Raji (cell line): ENCODE results near the gene BRD2.
A peak's percentile ranks its signal among the peaks of the same experiment; 100 is the strongest.

Experiments used
- POLR2A ChIP-seq: IDR thresholded peaks from 2 replicates; pipeline ENCODE4 v1.6.1; 2011; ENCODE audit warnings: low read depth, low read length, control low read depth; ENCODE audit not compliant: insufficient read depth

The BRD2 gene

DNA sequence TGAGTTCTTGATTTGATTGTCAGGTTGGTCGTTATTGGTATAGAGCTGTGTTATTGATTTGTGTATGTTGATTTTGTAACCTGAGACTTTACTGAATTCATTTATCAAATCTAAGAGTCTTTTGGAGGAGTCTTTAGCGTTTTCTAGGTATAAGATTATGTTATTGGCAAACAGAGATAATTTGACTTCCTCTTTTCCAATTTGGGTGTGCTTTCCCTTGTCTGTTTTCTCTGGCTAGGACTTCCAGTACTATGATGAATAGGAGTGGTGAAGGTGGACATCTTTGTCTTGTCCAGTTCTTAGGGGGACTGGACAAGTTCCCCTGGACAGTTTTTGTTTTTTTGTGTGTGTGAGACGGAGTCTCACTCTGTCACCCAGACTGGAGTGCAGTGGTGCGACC lies 23.6 kb downstream of the BRD2 start:
- no peak for TF ChIP-seq POLR2A

DNA sequence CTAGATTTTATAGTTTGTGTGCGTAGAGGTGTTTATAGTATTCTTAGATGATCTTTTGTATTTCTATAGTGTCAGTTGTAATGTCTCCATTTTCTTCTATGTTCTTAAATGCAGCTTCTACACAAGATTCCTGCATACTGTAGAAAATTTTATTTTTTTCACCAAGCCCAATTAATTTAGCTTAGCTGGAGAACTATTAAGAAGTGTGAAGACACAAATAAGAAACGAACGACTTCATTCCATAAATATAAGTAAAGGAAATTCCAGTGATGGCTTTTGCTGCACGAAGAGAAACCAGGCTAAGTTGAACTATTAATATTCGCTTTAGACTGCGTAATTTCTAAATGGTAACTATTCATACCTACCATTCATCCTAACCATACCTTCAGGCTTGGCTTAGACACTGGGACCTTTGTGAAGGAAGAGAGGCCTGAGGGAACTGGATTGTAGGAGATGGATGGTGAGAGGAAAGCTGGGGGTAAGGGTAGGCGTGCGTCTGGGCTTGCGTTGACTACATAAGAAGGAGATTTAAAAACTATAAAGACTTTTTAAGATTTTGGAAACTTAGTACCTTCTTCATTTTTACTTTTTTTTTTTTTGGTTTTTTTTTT lies 25.1 kb downstream of the BRD2 start:
- no peak for TF ChIP-seq POLR2A

DNA sequence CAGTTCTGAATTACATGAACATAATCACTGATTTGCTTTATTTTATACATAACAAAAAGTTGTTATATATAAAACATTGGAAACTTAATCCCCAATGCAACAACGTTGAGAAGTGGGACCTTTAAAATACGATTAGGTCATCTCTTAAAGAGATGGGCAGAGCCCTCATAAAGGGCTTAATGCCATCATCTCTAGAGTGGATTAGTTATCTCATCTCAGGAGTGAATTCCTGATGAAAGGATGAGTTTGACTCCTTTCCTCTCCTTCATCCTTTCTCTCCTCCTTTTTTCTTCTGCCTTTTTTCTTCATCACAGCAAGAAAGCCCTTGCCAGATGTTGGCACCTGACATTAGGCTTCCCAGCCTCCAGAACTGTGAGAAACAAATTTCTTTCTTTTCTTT lies 27.1 kb downstream of the BRD2 start:
- no peak for TF ChIP-seq POLR2A

DNA sequence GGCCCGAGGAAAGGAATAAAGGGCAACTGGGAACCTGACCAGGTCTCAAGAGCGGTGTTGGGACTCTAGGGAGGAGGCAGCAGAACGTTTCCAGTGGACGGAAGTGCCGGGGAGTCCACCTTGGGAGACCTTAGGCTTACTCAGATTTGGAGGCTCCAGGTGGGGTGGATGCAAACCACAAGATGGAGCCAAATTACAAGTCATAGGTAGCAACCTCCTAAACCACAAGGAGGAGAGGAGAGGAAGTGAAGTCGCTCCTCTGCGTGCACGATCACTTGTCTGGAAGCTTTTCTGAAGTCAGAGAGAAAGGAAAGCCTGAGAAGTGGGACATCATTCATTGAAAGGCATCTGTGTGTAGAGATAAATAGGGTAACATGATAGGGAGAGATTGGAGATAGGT lies 31.7 kb downstream of the BRD2 start:
- no peak for TF ChIP-seq POLR2A

DNA sequence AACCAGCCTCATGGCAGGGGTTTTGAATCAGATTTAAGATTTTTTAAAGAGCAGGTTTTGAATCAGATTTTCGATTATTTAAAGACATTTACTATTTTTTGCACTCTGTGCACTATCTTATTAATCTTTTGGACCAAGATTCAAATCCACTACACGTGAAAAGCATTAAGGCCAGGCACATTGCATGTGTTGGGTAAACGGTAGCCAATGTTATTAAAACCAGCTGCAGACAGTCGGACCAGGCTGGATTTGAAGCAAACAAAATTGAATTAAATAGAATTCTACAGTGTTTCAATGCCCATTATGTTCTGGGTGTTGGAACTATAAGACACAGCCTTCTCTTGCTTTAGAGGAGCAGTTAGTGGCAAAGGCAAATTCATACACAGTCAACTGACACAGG lies 33.3 kb downstream of the BRD2 start:
- TF ChIP-seq POLR2A = no peak

DNA sequence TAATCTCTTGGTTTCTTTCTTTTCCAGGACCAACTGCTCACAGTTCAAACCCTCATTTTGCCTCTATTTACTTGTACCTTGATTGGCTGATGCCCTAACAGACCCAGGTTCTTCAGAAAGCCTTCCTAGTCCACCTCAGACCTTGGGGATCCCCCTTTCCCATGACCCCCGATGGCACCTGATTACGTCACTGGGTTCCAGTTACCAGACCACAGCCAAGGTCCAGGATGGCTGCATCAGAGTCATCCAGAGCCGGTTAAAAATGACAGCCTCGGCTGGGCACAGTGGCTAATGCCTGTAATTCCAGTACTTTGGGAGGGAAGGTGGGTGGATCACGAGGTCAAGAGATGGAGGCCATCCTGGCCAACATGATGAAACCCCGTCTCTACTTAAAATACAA lies 36.5 kb downstream of the BRD2 start:
- no peak for TF ChIP-seq POLR2A

DNA sequence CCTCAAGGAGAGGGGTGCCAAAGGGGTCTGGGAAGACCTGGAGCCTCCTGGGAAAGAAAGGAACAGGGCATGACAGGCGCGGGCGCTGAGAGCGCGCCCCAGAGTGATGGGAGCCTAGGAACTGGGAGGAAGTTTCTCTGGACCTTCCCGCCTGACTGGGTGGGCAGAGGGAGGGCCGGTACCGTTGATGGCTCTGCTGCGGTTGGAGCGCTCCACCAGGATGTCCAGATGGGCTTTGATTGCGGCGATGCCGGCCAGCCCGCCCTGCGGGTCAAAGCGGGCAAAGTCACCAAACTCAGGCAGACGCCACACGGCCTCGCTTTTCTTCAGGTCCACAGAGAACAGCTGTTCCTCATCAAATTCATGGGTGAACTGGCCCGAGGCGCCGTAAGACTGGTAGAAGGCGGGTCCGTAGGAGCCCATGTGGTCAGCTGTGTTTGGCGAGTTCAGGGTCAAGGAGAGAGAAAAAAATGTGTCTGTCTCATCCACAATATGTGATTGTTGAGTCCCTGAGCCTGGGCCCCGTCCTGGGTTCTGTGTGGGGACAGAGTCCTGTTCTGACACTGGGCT lies 39.5 kb downstream of the BRD2 start:
- TF ChIP-seq POLR2A = no peak

DNA sequence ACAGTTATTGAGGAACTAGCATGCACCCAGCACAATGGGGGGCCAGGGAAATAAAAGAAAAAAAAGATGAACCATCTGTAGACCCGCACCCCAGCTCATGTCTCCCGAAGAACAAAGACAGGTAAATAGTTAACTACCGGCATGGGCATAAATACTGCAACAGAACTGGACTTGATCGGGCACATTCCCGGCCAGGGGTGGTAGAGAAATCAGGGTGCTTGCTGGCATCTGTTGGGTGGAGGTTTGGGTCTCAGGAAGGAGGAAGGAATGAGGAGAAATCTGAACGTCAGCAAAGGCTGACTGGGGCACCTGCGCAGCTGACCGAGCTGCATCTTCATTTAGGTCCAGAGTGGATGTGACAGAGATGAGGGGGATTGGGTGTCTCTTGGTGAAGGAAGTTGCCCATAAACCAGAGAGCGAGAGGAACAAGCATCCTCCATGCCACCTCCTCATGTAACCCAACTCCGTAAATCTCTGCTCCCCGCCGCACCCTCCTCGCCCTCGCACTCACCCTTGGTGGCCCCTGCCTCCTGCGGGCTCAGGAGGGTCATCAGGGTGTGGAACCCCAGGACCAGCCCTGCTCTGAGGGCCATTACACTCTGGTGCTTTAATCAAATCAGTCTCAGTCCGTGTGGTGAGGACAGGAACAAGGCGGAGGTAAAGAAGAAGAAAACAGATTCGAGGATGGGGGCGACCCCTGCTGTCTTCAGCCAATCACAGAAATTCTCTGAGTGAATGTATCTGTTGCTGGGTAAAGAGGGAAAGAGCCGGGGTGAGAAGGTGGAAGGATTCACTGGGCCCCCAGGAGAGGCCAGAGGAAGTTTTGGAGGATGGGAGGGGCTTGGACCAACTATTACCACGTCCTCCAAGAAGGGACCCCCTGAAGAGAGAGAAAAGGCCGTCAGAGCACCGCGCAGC lies 40.8 kb downstream of the BRD2 start, which contains the start of gene HLA-DOA:
HLA-DOA (minus strand) TSS at position 648 of the 918 bp plus-strand sequence.
- TF ChIP-seq POLR2A = peak; percentile 94

DNA sequence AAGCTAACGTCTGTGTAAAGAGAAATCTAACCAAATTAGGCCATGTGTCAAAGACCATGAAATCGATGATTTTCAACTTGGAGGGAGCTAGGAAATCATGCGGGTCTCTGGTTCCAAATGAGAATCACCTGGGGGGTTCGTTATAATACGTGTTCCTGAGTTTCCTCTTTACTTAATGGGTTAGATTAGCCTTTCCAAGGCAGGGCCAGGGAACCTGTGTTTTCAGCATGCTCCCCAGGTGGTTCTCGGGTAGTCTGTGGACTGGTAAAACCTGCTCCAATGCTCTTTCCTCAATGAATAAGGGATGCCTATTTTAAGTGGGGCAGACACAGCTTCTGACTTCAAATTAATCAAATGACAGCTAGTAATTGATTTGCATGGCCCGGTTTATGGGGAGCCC lies 42.0 kb downstream of the BRD2 start:
- TF ChIP-seq POLR2A = no peak

DNA sequence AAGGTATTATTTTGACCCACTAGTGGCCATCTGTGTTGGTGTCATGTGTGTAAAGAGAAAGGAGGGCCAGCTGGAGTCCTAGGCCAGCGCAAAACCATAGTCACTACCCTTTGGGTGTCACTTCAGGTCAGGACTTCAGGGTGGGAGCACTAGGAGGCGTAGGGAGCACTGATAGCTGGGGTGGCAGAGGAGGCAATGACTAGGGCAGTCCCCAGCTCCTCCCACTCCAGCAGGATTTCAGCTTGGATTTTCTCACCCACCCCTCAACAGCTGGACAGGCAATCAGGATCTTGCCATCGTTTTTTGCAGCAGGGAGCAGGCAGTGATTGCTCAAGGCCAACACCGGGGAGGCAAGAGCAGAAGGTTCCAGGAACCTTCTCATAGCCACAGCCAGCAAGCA lies 45.2 kb downstream of the BRD2 start:
- no peak for TF ChIP-seq POLR2A

DNA sequence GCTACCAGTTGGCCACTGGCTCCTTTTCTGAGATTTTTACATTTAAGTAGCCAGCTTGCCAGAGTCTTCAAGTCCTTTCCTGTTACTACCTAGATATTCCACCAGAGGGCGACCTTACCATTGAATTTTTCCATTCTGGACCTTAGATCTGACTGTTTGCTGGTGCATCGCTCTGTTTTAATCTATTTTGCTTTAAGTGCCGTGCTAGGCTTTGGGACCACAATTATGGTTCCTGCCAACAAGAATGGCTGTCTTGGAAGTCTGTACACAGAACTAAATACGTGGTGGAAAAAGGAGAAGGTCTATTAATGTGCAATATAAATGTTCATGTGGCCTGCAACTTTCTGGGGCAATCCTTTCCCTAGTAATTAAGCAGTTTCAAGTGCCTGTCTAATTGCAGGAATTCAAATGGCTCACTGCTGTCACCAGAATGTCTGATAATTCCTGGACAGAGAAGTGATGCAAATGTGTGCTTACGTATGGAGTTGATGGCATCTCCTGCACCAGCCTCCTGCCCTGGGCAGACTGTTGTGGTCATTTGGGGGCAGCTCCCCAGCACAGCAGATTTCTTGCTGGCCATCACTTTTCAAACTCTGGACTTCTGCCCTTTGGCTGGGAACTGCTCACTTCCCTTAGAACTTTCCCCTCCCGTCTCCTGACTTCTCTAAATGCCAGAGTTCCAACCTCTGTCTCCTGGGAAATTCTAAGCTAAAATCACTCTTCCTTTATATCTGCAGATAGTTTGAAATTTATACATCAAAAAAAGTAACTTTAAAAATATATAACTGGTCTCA lies 46.6 kb downstream of the BRD2 start:
- no peak for TF ChIP-seq POLR2A

DNA sequence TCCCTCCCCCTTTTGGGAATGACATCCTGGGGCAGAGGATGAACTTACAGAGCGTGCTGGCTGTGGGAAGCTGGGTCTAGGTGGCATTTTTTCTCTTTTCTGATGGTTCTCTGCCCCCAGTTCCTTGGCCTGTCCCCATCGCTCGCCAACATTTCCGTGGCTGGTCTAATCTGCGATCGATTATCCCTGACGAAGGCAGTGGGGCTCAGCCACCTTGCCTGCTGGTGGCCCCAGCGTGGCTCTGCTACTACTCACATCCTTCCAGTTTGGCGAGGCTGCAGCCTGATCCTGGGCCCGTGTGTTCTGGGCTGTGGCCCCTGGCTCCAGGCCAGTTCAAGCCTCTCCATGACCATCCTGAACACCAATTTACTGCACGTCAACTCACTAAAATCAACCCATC lies 47.4 kb downstream of the BRD2 start:
- no peak for TF ChIP-seq POLR2A

DNA sequence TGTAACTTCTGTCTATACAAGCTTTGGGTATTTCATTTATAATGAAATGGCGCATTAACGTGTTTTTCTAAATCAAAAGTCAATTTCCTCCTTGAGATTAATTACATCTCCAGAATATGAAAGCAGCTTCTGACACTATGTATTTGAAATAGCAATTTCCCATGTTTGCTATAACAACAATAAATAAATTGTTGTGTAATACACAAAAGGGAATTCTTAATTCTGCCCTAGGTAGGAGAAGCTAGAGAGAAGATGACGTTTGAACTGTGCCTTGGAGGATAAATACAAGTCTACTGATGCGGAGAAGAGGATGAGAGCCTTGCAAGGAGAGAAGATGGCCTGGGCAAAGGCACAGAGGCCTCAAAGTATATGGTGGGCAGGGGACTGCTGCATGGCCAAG lies 48.6 kb downstream of the BRD2 start:
- no peak for TF ChIP-seq POLR2A

DNA sequence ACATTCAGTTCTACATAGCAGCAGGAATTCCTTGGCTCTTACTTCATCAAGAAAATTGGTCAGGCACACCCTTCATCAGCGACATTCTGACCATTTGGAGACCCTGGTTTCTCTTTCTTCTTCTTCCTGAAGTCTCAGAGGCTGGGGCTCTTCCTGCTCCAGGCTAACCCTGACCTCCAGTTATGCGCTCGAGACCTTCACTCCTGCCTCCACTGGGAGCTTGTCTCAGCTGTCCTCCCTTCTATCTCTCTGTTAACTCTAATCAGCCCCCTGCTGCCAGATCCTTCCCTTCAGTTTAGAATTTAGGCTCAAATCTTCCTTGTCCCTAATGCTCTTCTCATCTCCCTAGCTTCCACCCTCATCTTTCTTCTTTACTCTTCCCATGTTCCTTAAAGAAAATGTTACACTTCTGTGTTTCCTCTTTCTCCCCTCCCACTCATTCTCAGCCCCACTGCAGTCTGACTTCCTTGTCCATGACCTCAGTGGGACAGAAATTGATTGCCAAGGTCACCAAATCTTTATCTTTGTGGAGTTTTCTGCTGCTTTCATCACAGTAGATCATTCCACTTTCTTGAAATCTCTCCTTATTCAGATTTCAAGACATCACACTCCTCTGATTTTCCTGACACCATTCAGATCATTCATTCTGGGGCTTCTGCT lies 49.4 kb downstream of the BRD2 start:
- TF ChIP-seq POLR2A = no peak

DNA sequence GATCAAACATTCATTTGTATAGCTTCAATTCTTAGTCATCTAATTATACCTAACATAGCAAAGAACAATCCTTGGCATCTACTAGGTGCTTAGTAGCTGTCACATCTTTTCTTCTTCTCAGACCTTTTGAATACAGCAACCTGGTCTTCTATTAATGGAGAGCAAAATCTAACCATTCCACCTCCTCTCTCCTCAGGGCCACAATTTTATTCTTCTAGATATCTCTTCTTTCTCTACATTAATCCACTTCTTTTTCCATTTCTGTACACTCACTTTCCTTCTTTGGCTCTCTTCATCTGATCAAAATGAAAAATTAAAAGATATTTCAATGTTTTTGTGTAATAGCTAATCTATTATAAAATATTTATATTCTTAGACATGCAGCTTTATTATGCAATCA lies 50.0 kb downstream of the BRD2 start:
- no peak for TF ChIP-seq POLR2A
